Thoracic aorta (tissue), 2 donors: ENCODE results near the gene ANKEF1. TPM values are rescaled to one million over a fixed set of nuclear protein-coding genes. Genes with fewer than 3 reads are reported as not detected.
"Not testable (repeated sequence)": the region's sequence is repeated elsewhere in the genome, so short reads cannot be mapped to it uniquely, and the experiment has no call there.

Experiments used
- ATAC-seq: fragments of 150-250 bp; one replicate; pipeline ENCODE4 v1.8.0; 2017; ENCODE audit warnings: low read depth; ENCODE audit not compliant: insufficient number of reproducible peaks, low FRiP score
- DNase-seq: peaks from one replicate; pipeline ENCODE4 v3.0.0-alpha.2; 2020; ENCODE audit warnings: low spot score
- H3K27ac ChIP-seq, 2 donors: fragments of 200-600 bp; sonication (generic); 1 replicate in 1 of 2; 2 replicates in 1 of 2; pipeline ENCODE4 v1.5.1; 2016; ENCODE audit warnings: mild to moderate bottlenecking in 2 of 2, moderate library complexity in 2 of 2
- H3K27me3 ChIP-seq: fragments of 200-600 bp; sonication (generic); replicated peaks from 2 replicates; pipeline ENCODE4 v1.6.0; 2016; ENCODE audit warnings: mild to moderate bottlenecking; ENCODE audit not compliant: insufficient read depth
- H3K36me3 ChIP-seq: fragments of 200-600 bp; sonication (generic); one replicate; pipeline ENCODE4 v1.5.1; 2016
- H3K4me1 ChIP-seq, 2 donors: fragments of 200-600 bp; sonication (generic); 1 replicate in 1 of 2; 2 replicates in 1 of 2; pipeline versions ENCODE4 v1.5.1 to v1.6.0; 2016; ENCODE audit warnings: low read depth in 2 of 2, mild to moderate bottlenecking in 1 of 2; ENCODE audit not compliant: control insufficient read depth in 1 of 2
- H3K4me3 ChIP-seq: fragments of 200-600 bp; sonication (generic); 2 replicates; pipeline ENCODE4 v1.5.1; 2016; ENCODE audit warnings: mild to moderate bottlenecking
- H3K9me3 ChIP-seq: fragments of 200-600 bp; sonication (generic); 2 replicates; pipeline ENCODE4 v1.5.1; 2016
- CTCF ChIP-seq: fragments of 200-600 bp; sonication (generic); IDR thresholded peaks from one replicate; pipeline ENCODE4 v1.5.1; 2019; ENCODE audit warnings: antibody characterized with exemption
- total RNA-seq, 2 donors: library from RNA; depleted of rRNA; stranded (reverse); fragments of >200 nt; gene quantifications; one replicate each; pipeline versions ENCODE4 v1.1.0 to v1.2.3, GENCODE V29; 2016

ANKEF1 gene
- total RNA-seq, 2 donors from 2014 or later: 0.41 to 1.1 TPM

GRCh38 chr20:10012464-10012863, 22.3 kb upstream of the ANKEF1 start:
- DNase-seq: no peak
- no peaks in the 10 kb centered on the region for H3K27me3 ChIP-seq
- ATAC-seq: no peak
- no peaks in the 10 kb centered on the region for H3K36me3 ChIP-seq
- H3K27ac ChIP-seq: no peak overlapping the region
- no peak overlapping the region for H3K4me3 ChIP-seq
- no peak for TF ChIP-seq CTCF
- no peaks in the 10 kb centered on the region for H3K4me1 ChIP-seq
- H3K9me3 ChIP-seq: no peaks in the 10 kb centered on the region

- ATAC-seq: no peak
- Histone ChIP-seq H3K27ac (no peak overlapping the region), H3K4me3 (no peak overlapping the region), H3K4me1 (no peaks in the 10 kb centered on the region), H3K36me3 (no peaks in the 10 kb centered on the region), H3K9me3 (no peaks in the 10 kb centered on the region), H3K27me3 (no peaks in the 10 kb centered on the region)
- no peak for DNase-seq
- no peak for TF ChIP-seq CTCF
Measured at GRCh38 chr20:10014431-10014830, 20.4 kb upstream of the ANKEF1 start.

- no peaks in the 10 kb centered on the region for H3K36me3 ChIP-seq
Measured at GRCh38 chr20:10020937-10021336, 13.8 kb upstream of the ANKEF1 start.

DNA sequence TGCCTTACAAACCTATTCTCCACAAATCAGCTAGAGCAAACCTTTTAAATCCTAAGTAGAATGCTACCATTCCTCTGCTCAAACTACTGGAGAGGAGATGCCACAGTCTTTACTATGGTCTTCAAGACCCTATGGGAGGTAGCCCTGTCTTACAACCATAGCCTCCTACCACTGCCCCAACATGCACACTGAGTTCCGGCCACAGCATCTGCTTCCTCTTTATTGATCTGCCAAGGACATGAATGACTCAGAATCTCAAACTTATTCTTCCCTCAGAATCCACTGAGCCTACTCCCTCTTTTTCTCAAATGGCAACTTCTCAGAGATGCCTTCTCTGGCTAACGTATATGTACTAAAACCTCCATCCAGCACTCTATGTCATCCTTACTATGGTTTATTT, 12.2 kb upstream of the ANKEF1 start:
- Histone ChIP-seq H3K27me3 (no peaks in the 10 kb centered on the region), H3K27ac (no peak overlapping the region), H3K9me3 (no peaks in the 10 kb centered on the region), H3K4me3 (no peak overlapping the region), H3K4me1 (no peaks in the 10 kb centered on the region), H3K36me3 (no peaks in the 10 kb centered on the region)
- DNase-seq: no peak
- ATAC-seq: no peak
- TF ChIP-seq CTCF: no peak

More at GRCh38 chr20:10020937-10021336, 13.8 kb upstream of the ANKEF1 start:
- no peaks in the 10 kb centered on the region for H3K9me3 ChIP-seq
- H3K27ac ChIP-seq: no peak overlapping the region
- no peaks in the 10 kb centered on the region for H3K4me1 ChIP-seq
- no peak for DNase-seq
- H3K27me3 ChIP-seq: no peaks in the 10 kb centered on the region
- ATAC-seq: no peak
- TF ChIP-seq CTCF: no peak
- H3K4me3 ChIP-seq: no peak overlapping the region

DNA sequence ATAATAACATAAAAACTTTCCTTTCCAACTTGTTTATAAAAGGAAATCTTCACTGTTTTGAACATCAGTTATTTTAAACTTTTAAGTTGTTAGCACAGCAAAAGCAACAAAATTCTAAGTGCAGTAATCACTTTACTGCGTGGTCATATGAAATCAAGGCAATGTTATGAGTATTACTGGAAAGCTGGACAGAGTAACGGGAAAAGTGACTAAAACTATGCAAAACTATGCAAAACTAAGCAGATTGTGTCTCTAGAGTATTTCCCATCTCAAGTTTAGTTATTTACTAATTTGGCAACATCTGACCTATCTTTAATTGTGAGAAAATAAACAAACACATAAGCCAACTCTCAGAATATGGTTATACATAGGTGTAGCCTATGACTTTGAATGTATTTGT, 10.9 kb upstream of the ANKEF1 start:
- no peak for TF ChIP-seq CTCF

GRCh38 chr20:10031451-10032215, 3.2 kb upstream of the ANKEF1 start:
- not testable (repeated sequence) for H3K4me3 ChIP-seq, DNase-seq, H3K27me3 ChIP-seq, ATAC-seq, H3K4me1 ChIP-seq, H3K27ac ChIP-seq, H3K9me3 ChIP-seq, H3K36me3 ChIP-seq

More for the DNA sequence above, 10.9 kb upstream of the ANKEF1 start:
- Histone ChIP-seq H3K36me3 (no peaks in the 10 kb centered on the region), H3K27me3 (no peaks in the 10 kb centered on the region), H3K4me1 (no peaks in the 10 kb centered on the region), H3K4me3 (no peak overlapping the region), H3K27ac (no peak overlapping the region), H3K9me3 (no peaks in the 10 kb centered on the region)
- ATAC-seq: no peak
- DNase-seq: no peak

GRCh38 chr20:10032269-10032668, 2.5 kb upstream of the ANKEF1 start:
- not testable (repeated sequence) for H3K4me1 ChIP-seq, H3K27me3 ChIP-seq, H3K36me3 ChIP-seq, H3K27ac ChIP-seq, H3K9me3 ChIP-seq, DNase-seq, H3K4me3 ChIP-seq, ATAC-seq
